Breast epithelium (tissue), 4 donors: ENCODE measurements around the gene FGFR3. TPM values are rescaled to one million over a fixed set of nuclear protein-coding genes. Genes with fewer than 3 reads are reported as not detected.

Source experiments
- DNase-seq, 2 donors: peaks; one replicate each; pipeline ENCODE4 v3.0.0-alpha.2; 2019; ENCODE audit warnings: low spot score in 2 of 2
- H3K27ac ChIP-seq, 2 donors: fragments of 200-600 bp; sonication (generic) in 1 of 2; one replicate each; pipeline ENCODE4 v1.5.1; 2016 to 2019; ENCODE audit warnings: mild to moderate bottlenecking in 1 of 2
- H3K27me3 ChIP-seq, 2 donors: fragments of 200-600 bp; sonication (generic) in 1 of 2; one replicate each; pipeline versions ENCODE4 v1.5.1 to v1.6.0; 2017 to 2019; ENCODE audit warnings: control low read depth in 1 of 2, mild to moderate bottlenecking in 1 of 2
- H3K36me3 ChIP-seq: fragments of 200-600 bp; one replicate; pipeline ENCODE4 v1.5.1; 2019
- H3K4me1 ChIP-seq, 2 donors: fragments of 200-600 bp; sonication (generic); one replicate each; pipeline ENCODE4 v1.5.1; 2016 to 2019; ENCODE audit warnings: control low read depth in 1 of 2
- H3K4me3 ChIP-seq, 3 donors: fragments of 200-600 bp; sonication (generic); 1 replicate in 2 of 3; 2 replicates in 1 of 3; pipeline ENCODE4 v1.5.1; 2016 to 2019; ENCODE audit warnings: mild to moderate bottlenecking in 3 of 3, moderate library complexity in 2 of 3
- H3K9me3 ChIP-seq, 2 donors: fragments of 200-600 bp; sonication (generic) in 1 of 2; one replicate each; pipeline ENCODE4 v1.5.1; 2016 to 2019; ENCODE audit warnings: control low read depth in 1 of 2
- CTCF ChIP-seq, 3 donors: fragments of 450-650 bp; IDR thresholded peaks; one replicate each; pipeline ENCODE4 v1.5.1; 2016 to 2017; ENCODE audit warnings: antibody characterized with exemption in 3 of 3, mild to moderate bottlenecking in 3 of 3, moderate library complexity in 3 of 3
- POLR2A ChIP-seq: fragments of 450-650 bp; IDR thresholded peaks from one replicate; pipeline ENCODE4 v1.6.1; 2016; ENCODE audit warnings: antibody characterized with exemption, mild to moderate bottlenecking, moderate library complexity
- POLR2AphosphoS5 ChIP-seq, 3 donors: sonication (generic); formaldehyde crosslinking; IDR thresholded peaks; one replicate each; pipeline ENCODE4 v1.6.1; 2017; ENCODE audit warnings: antibody characterized with exemption in 3 of 3
- intact Hi-C: fragments of 100-400 bp; cut with DNase I; formaldehyde crosslinking; loops from one replicate; pipeline ENCODE4 v1.15.1; 2023; ENCODE audit warnings: low total_unique reads
- total RNA-seq, 3 donors: library from RNA; depleted of rRNA; stranded (reverse); fragments of >200 nt; gene quantifications; one replicate each; pipeline ENCODE4 v1.1.0, GENCODE V29; 2016

The FGFR3 gene
- total RNA-seq, 3 donors from 2014 or later, result 0.80 to 3.5 (median 2.0) TPM

GRCh38 chr4:1825326-1825725, 32.2 kb downstream of the FGFR3 start:
- no peak for TF ChIP-seq POLR2A
- TF ChIP-seq POLR2AphosphoS5 (IDR thresholded peaks at IDR 0.05), result no peak
- TF ChIP-seq CTCF (IDR thresholded peaks at IDR 0.05), result no peak
- Histone ChIP-seq H3K9me3 (no peaks in the 10 kb centered on the region), H3K27ac (no peak overlapping the region), H3K36me3 (no peaks in the 10 kb centered on the region), H3K4me3 (no peak overlapping the region), H3K4me1 (no peaks in the 10 kb centered on the region), H3K27me3 (no peaks in the 10 kb centered on the region)
- DNase-seq, result no peak
- intact Hi-C loops, result no loop called here

GRCh38 chr4:1826531-1827350, 33.6 kb downstream of the FGFR3 start:
- H3K36me3 ChIP-seq, result peaks cover 3% of the 10 kb centered on the region
- TF ChIP-seq POLR2A (no peak), POLR2AphosphoS5 (IDR thresholded peaks at IDR 0.05) (no peak), CTCF (IDR thresholded peaks at IDR 0.05) (no peak)

GRCh38 chr4:1830234-1830633, 37.1 kb downstream of the FGFR3 start:
- H3K4me3 ChIP-seq, result no peak overlapping the region
- TF ChIP-seq CTCF (IDR thresholded peaks at IDR 0.05), result no peak
- no peak for TF ChIP-seq POLR2AphosphoS5 (IDR thresholded peaks at IDR 0.05)
- TF ChIP-seq POLR2A, result no peak
- intact Hi-C loops, result no loop called here
- H3K27me3 ChIP-seq, result no peaks in the 10 kb centered on the region
- H3K27ac ChIP-seq, result no peak overlapping the region
- DNase-seq, result no peak
- no peaks in the 10 kb centered on the region for H3K9me3 ChIP-seq
- H3K4me1 ChIP-seq, result no peaks in the 10 kb centered on the region
- H3K36me3 ChIP-seq, result peaks cover 3% of the 10 kb centered on the region

More at GRCh38 chr4:1826531-1827350, 33.6 kb downstream of the FGFR3 start:
- H3K27me3 ChIP-seq, result no peaks in the 10 kb centered on the region
- no peaks in the 10 kb centered on the region for H3K9me3 ChIP-seq
- H3K4me1 ChIP-seq, result no peaks in the 10 kb centered on the region
- intact Hi-C loops, result no loop called here
- H3K4me3 ChIP-seq, result no peak overlapping the region
- no peak overlapping the region for H3K27ac ChIP-seq
- no peak for DNase-seq

- intact Hi-C loops, result no loop called here
- Histone ChIP-seq H3K27ac (no peak overlapping the region), H3K4me3 (no peak overlapping the region), H3K36me3 (peaks cover 7% of the 10 kb centered on the region), H3K4me1 (no peaks in the 10 kb centered on the region), H3K27me3 (no peaks in the 10 kb centered on the region), H3K9me3 (no peaks in the 10 kb centered on the region)
- DNase-seq, result no peak
- TF ChIP-seq CTCF (IDR thresholded peaks at IDR 0.05), result no peak
- no peak for TF ChIP-seq POLR2A
- no peak for TF ChIP-seq POLR2AphosphoS5 (IDR thresholded peaks at IDR 0.05)
Observed at GRCh38 chr4:1830642-1831228, 37.6 kb downstream of the FGFR3 start.

- H3K4me3 ChIP-seq, result no peak overlapping the region
- H3K9me3 ChIP-seq, result no peaks in the 10 kb centered on the region
- TF ChIP-seq CTCF (IDR thresholded peaks at IDR 0.05), result no peak
- no peak for TF ChIP-seq POLR2AphosphoS5 (IDR thresholded peaks at IDR 0.05)
- no peak for TF ChIP-seq POLR2A
- intact Hi-C loops, result no loop called here
- no peak for DNase-seq
- H3K4me1 ChIP-seq, result no peaks in the 10 kb centered on the region
- H3K36me3 ChIP-seq, result peaks cover 7% of the 10 kb centered on the region
- no peak overlapping the region for H3K27ac ChIP-seq
- H3K27me3 ChIP-seq, result no peaks in the 10 kb centered on the region
Observed at GRCh38 chr4:1831331-1831730, 38.2 kb downstream of the FGFR3 start.
